GM19452 (cell line): ENCODE results near the gene PAX7.

Experiments used
- ATAC-seq: cut with Tn5 transposase; IDR thresholded peaks from one replicate; pipeline ENCODE4 v1.9.1; 2021; ENCODE audit not compliant: unreplicated experiment

PAX7 gene

GRCh38 chr1:18789246-18789645, 158.6 kb downstream of the PAX7 start:
- no peak for ATAC-seq

GRCh38 chr1:18792747-18793146, 162.1 kb downstream of the PAX7 start:
- ATAC-seq = no peak

- no peak for ATAC-seq
Observed at GRCh38 chr1:18793164-18793563, 162.5 kb downstream of the PAX7 start.

DNA sequence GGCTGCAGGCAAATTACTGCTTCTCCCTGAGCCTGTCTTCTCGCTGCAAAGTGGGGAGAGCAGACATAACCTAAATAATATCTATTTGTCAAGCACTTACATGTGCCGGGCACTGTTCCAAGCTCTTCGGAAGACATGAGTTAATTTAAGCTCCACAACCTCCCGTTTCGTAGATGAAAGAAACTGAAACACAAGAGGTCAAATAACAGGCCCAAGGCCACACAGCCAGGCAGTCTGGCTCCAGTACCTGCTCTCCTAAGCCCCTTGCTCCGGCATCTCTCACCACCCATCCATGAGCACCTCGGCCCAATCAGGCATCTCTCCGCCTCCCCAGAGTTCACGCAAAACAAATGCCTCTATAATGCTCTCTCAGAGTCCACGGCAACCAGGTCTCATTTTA, 163.4 kb downstream of the PAX7 start:
- ATAC-seq = no peak

- ATAC-seq = no peak
Observed at GRCh38 chr1:18794561-18794960, 163.9 kb downstream of the PAX7 start.

DNA sequence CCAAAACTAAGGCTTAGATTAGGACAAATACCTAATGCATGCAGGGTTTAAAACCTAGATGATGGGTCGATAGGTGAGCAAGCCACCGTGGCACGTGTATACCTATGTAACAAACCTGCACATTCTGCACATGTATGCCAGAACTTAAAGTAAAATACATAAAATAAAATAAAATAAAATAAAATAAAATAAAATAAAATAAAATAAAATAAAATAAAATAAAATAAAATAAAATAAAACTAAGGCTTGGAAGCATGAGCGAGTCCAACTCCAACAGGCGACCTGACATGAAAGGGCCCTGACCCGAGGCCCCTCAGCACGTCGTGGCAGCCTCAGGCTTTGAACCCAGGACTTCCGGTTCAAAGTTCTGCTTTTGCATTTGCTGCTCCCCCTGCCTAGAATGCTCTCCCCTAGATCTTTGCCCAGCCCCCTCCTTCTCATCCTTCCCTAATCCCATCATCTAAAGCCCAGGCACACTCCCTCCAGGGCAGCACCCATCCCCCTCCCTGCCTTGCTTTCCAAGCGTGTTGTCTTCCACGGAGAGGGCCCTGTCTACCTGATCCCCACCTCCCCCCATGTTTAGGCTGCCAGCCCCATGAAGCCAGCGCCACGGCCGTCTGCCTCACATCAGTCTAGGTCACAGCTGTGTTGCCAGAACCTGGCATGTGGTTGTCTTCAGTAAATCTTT, 164.5 kb downstream of the PAX7 start:
- no peak for ATAC-seq

- no peak for ATAC-seq
Observed at GRCh38 chr1:18796950-18797349, 166.3 kb downstream of the PAX7 start.
